Breast epithelium (tissue), 4 donors: ENCODE measurements around the gene LONP2. TPM values are rescaled to one million over a fixed set of nuclear protein-coding genes. Genes with fewer than 3 reads are reported as not detected.

ENCODE experiments used
- DNase-seq, 2 donors: peaks; one replicate each; pipeline ENCODE4 v3.0.0-alpha.2; 2019; ENCODE audit warnings: low spot score in 2 of 2
- H3K27ac ChIP-seq, 2 donors: fragments of 200-600 bp; sonication (generic) in 1 of 2; one replicate each; pipeline ENCODE4 v1.5.1; 2016 to 2019; ENCODE audit warnings: mild to moderate bottlenecking in 1 of 2
- H3K27me3 ChIP-seq, 2 donors: fragments of 200-600 bp; sonication (generic) in 1 of 2; one replicate each; pipeline versions ENCODE4 v1.5.1 to v1.6.0; 2017 to 2019; ENCODE audit warnings: control low read depth in 1 of 2, mild to moderate bottlenecking in 1 of 2
- H3K36me3 ChIP-seq: fragments of 200-600 bp; one replicate; pipeline ENCODE4 v1.5.1; 2019
- H3K4me1 ChIP-seq, 2 donors: fragments of 200-600 bp; sonication (generic); one replicate each; pipeline ENCODE4 v1.5.1; 2016 to 2019; ENCODE audit warnings: control low read depth in 1 of 2
- H3K4me3 ChIP-seq, 3 donors: fragments of 200-600 bp; sonication (generic); 1 replicate in 2 of 3; 2 replicates in 1 of 3; pipeline ENCODE4 v1.5.1; 2016 to 2019; ENCODE audit warnings: mild to moderate bottlenecking in 3 of 3, moderate library complexity in 2 of 3
- H3K9me3 ChIP-seq, 2 donors: fragments of 200-600 bp; sonication (generic) in 1 of 2; one replicate each; pipeline ENCODE4 v1.5.1; 2016 to 2019; ENCODE audit warnings: control low read depth in 1 of 2
- CTCF ChIP-seq, 3 donors: fragments of 450-650 bp; IDR thresholded peaks; one replicate each; pipeline ENCODE4 v1.5.1; 2016 to 2017; ENCODE audit warnings: antibody characterized with exemption in 3 of 3, mild to moderate bottlenecking in 3 of 3, moderate library complexity in 3 of 3
- POLR2A ChIP-seq: fragments of 450-650 bp; IDR thresholded peaks from one replicate; pipeline ENCODE4 v1.6.1; 2016; ENCODE audit warnings: antibody characterized with exemption, mild to moderate bottlenecking, moderate library complexity
- POLR2AphosphoS5 ChIP-seq, 3 donors: sonication (generic); formaldehyde crosslinking; IDR thresholded peaks; one replicate each; pipeline ENCODE4 v1.6.1; 2017; ENCODE audit warnings: antibody characterized with exemption in 3 of 3
- intact Hi-C: fragments of 100-400 bp; cut with DNase I; formaldehyde crosslinking; loops from one replicate; pipeline ENCODE4 v1.15.1; 2023; ENCODE audit warnings: low total_unique reads
- total RNA-seq, 3 donors: library from RNA; depleted of rRNA; stranded (reverse); fragments of >200 nt; gene quantifications; one replicate each; pipeline ENCODE4 v1.1.0, GENCODE V29; 2016

LONP2 gene
- total RNA-seq, 3 donors from 2014 or later: 66.6 to 106 (median 98.9) TPM

GRCh38 chr16:48218473-48218872, 25.6 kb upstream of the LONP2 start:
- no peak overlapping the region for H3K4me3 ChIP-seq
- no peak for DNase-seq
- no peaks in the 10 kb centered on the region for H3K9me3 ChIP-seq
- H3K4me1 ChIP-seq: no peaks in the 10 kb centered on the region
- TF ChIP-seq POLR2A: no peak
- TF ChIP-seq POLR2AphosphoS5 (IDR thresholded peaks at IDR 0.05): no peak
- TF ChIP-seq CTCF (IDR thresholded peaks at IDR 0.05): no peak
- H3K27me3 ChIP-seq: no peaks in the 10 kb centered on the region
- intact Hi-C loops: no loop called here
- H3K36me3 ChIP-seq: no peaks in the 10 kb centered on the region
- H3K27ac ChIP-seq: no peak overlapping the region

GRCh38 chr16:48220891-48221290, 23.2 kb upstream of the LONP2 start:
- Histone ChIP-seq H3K36me3 (no peaks in the 10 kb centered on the region), H3K9me3 (no peaks in the 10 kb centered on the region), H3K27me3 (no peaks in the 10 kb centered on the region), H3K4me3 (no peak overlapping the region), H3K27ac (no peak overlapping the region), H3K4me1 (no peaks in the 10 kb centered on the region)
- intact Hi-C loops: no loop called here
- no peak for DNase-seq
- TF ChIP-seq POLR2A (no peak), POLR2AphosphoS5 (IDR thresholded peaks at IDR 0.05) (no peak), CTCF (IDR thresholded peaks at IDR 0.05) (no peak)

GRCh38 chr16:48223490-48223889, 20.6 kb upstream of the LONP2 start:
- no peak overlapping the region for H3K27ac ChIP-seq

GRCh38 chr16:48225456-48225855, 18.6 kb upstream of the LONP2 start:
- no peak for TF ChIP-seq POLR2AphosphoS5 (IDR thresholded peaks at IDR 0.05)
- TF ChIP-seq CTCF (IDR thresholded peaks at IDR 0.05): no peak
- TF ChIP-seq POLR2A: no peak
- DNase-seq: no peak
- Histone ChIP-seq H3K4me1 (no peaks in the 10 kb centered on the region), H3K36me3 (no peaks in the 10 kb centered on the region), H3K27me3 (no peaks in the 10 kb centered on the region), H3K27ac (no peak overlapping the region), H3K9me3 (no peaks in the 10 kb centered on the region), H3K4me3 (no peak overlapping the region)
- intact Hi-C loops: no loop called here

More at GRCh38 chr16:48223490-48223889, 20.6 kb upstream of the LONP2 start:
- Histone ChIP-seq H3K27me3 (no peaks in the 10 kb centered on the region), H3K9me3 (no peaks in the 10 kb centered on the region), H3K4me1 (no peaks in the 10 kb centered on the region), H3K4me3 (no peak overlapping the region), H3K36me3 (no peaks in the 10 kb centered on the region)
- intact Hi-C loops: no loop called here
- TF ChIP-seq CTCF (IDR thresholded peaks at IDR 0.05) (no peak), POLR2AphosphoS5 (IDR thresholded peaks at IDR 0.05) (no peak), POLR2A (no peak)
- DNase-seq: no peak

- Histone ChIP-seq H3K36me3 (no peaks in the 10 kb centered on the region), H3K4me3 (no peak overlapping the region), H3K27ac (no peak overlapping the region), H3K4me1 (no peaks in the 10 kb centered on the region), H3K27me3 (no peaks in the 10 kb centered on the region), H3K9me3 (no peaks in the 10 kb centered on the region)
- TF ChIP-seq POLR2AphosphoS5 (IDR thresholded peaks at IDR 0.05) (no peak), CTCF (IDR thresholded peaks at IDR 0.05) (no peak), POLR2A (no peak)
- no peak for DNase-seq
- intact Hi-C loops: no loop called here
Observed at GRCh38 chr16:48231727-48232492, 12.2 kb upstream of the LONP2 start.
